Keratinocyte (primary cell): ENCODE measurements around the gene HS6ST3.

Experiments used
- EZH2 ChIP-seq: IDR thresholded peaks from one replicate; pipeline ENCODE4 v1.6.1; 2012; ENCODE audit warnings: inconsistent platforms, mild to moderate bottlenecking, low read length, moderate library complexity
- TF ChIP-seq, protein P1 (sequence below), 3 experiments: IDR thresholded peaks in 1 of 3; conservative IDR thresholded peaks in 1 of 3; optimal IDR thresholded peaks in 1 of 3; 2 replicates in 2 of 3; 3 replicates in 1 of 3; pipeline versions ENCODE3 to v1.5.1; 2011; ENCODE audit warnings: low read length in 3 of 3, mild to moderate bottlenecking in 3 of 3, moderate library complexity in 2 of 3, control low read depth in 1 of 3, inconsistent platforms in 1 of 3; ENCODE audit not compliant: insufficient read depth in 2 of 3; ENCODE audit errors: extremely low read depth in 1 of 3

DNA sequence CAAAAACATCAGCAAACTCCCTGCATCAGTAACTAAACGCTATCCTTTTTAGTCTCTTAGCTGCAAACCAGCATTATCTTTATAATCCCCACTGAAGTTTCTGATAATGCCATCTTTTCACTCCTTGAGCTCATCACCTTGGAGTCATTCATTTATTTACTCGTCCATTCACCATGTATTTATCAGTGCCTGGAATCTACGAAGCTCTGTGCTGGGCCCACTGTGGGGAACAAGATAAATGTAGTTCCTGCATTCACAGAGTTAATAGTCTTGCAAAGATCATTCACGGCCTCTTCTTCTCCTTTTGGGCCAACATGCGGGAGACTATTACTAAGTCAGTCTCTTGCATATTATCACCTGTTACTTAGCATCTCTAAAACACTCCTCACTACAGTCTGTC, 89.4 kb downstream of the HS6ST3 start:
- TF ChIP-seq, protein P1, sequence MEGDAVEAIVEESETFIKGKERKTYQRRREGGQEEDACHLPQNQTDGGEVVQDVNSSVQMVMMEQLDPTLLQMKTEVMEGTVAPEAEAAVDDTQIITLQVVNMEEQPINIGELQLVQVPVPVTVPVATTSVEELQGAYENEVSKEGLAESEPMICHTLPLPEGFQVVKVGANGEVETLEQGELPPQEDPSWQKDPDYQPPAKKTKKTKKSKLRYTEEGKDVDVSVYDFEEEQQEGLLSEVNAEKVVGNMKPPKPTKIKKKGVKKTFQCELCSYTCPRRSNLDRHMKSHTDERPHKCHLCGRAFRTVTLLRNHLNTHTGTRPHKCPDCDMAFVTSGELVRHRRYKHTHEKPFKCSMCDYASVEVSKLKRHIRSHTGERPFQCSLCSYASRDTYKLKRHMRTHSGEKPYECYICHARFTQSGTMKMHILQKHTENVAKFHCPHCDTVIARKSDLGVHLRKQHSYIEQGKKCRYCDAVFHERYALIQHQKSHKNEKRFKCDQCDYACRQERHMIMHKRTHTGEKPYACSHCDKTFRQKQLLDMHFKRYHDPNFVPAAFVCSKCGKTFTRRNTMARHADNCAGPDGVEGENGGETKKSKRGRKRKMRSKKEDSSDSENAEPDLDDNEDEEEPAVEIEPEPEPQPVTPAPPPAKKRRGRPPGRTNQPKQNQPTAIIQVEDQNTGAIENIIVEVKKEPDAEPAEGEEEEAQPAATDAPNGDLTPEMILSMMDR (optimal IDR thresholded peaks at IDR 0.05 in 1 of 3, IDR thresholded peaks at IDR 0.05 in 1 of 3, conservative IDR thresholded peaks at IDR 0.05 in 1 of 3; ENCODE audit: extremely low read depth in 1 of 3, insufficient read depth in 2 of 3, low read length in 3 of 3): no peak
- TF ChIP-seq EZH2: no peak
